ENCODE measurements around the gene IGSF21. TPM values are rescaled to one million over a fixed set of nuclear protein-coding genes. Genes with fewer than 3 reads are reported as not detected.

IGSF21 gene
- total RNA-seq, 4 donors from 2014 or later: 0.11 to 2.6 (median 0.69) TPM

GRCh38 chr1:18142969-18143368 is 35.4 kb downstream of the IGSF21 start:
- H3K4me1 ChIP-seq: no peaks in the 10 kb centered on the region
- no peak overlapping the region for H3K27ac ChIP-seq
- 73 to 81% methylated on average over 3 to 6 of the region's 8 CpGs for whole genome bisulfite sequencing, 2 donors
- no peaks in the 10 kb centered on the region for H3K9me3 ChIP-seq
- intact Hi-C loops (cut with DNase I): no loop called here
- H3K27me3 ChIP-seq: no peaks in the 10 kb centered on the region
- no peak overlapping the region for H3K4me3 ChIP-seq (replicated peaks in 1 of 3)
- TF ChIP-seq POLR2A (IDR thresholded peaks at IDR 0.05) (no peak), CTCF (IDR thresholded peaks at IDR 0.05) (no peak)
- no peaks in the 10 kb centered on the region for H3K36me3 ChIP-seq
- no peak for DNase-seq

- H3K27me3 ChIP-seq: no peaks in the 10 kb centered on the region
- DNase-seq: no peak
- peaks cover 0 to 2% of the 10 kb centered on the region in 2 donors for H3K4me1 ChIP-seq
- no peaks in the 10 kb centered on the region for H3K36me3 ChIP-seq
- intact Hi-C loops (cut with DNase I): no loop called here
- no peak overlapping the region for H3K27ac ChIP-seq
- no peak overlapping the region for H3K4me3 ChIP-seq (replicated peaks in 1 of 3)
- WGBS, 2 donors: 48 to 66% methylated on average over 6 of the region's 6 CpGs
- no peaks in the 10 kb centered on the region for H3K9me3 ChIP-seq
- TF ChIP-seq CTCF (IDR thresholded peaks at IDR 0.05) (no peak), POLR2A (IDR thresholded peaks at IDR 0.05) (no peak)
These were observed 36.5 kb downstream of the IGSF21 start for GRCh38 chr1:18144062-18144461.

DNA sequence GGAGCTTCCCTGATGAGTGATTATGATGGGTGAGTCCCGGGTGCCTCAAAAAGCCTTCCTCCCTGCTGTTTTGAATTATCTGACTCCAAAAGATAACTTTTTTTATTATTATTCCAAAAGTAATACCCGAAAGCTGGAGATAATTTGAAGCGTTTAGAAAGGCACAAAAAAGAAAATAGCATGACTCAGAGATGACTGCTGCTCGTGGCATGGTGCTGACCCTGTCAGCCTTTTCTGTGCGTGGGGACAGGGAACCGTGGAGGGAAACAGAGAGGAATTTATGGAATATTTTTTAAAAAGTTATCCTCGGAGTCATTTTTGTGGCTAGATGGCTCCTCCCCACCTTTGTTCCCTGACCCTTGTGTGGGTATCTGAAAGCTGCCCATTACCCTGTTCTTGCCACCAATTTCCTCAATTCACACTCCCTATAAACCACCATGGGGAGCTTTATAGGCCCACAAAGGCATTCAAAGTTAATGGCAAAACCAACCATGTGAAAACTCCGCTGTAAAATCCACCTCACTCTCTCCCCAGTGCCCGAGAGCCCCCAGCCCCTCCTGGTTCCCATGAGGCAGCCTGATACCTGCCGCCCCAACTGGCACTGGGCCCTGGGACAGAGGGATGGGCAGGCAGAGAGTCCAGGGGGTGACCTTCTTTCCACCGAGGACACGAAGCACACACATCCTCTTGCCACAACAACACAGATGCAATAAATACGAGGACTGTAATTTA is 37.5 kb downstream of the IGSF21 start:
- 67 to 70% methylated on average over 13 of the region's 13 CpGs for WGBS, 2 donors
- intact Hi-C loops (cut with DNase I): no loop called here
- no peak for TF ChIP-seq POLR2A (IDR thresholded peaks at IDR 0.05)
- TF ChIP-seq CTCF (IDR thresholded peaks at IDR 0.05): no peak
- Histone ChIP-seq H3K9me3 (no peaks in the 10 kb centered on the region), H3K4me1 (peaks cover 0 to 5% of the 10 kb centered on the region in 2 donors), H3K36me3 (no peaks in the 10 kb centered on the region), H3K27me3 (no peaks in the 10 kb centered on the region), H3K4me3 (replicated peaks in 1 of 3) (no peak overlapping the region), H3K27ac (no peak overlapping the region)
- DNase-seq: no peak

DNA sequence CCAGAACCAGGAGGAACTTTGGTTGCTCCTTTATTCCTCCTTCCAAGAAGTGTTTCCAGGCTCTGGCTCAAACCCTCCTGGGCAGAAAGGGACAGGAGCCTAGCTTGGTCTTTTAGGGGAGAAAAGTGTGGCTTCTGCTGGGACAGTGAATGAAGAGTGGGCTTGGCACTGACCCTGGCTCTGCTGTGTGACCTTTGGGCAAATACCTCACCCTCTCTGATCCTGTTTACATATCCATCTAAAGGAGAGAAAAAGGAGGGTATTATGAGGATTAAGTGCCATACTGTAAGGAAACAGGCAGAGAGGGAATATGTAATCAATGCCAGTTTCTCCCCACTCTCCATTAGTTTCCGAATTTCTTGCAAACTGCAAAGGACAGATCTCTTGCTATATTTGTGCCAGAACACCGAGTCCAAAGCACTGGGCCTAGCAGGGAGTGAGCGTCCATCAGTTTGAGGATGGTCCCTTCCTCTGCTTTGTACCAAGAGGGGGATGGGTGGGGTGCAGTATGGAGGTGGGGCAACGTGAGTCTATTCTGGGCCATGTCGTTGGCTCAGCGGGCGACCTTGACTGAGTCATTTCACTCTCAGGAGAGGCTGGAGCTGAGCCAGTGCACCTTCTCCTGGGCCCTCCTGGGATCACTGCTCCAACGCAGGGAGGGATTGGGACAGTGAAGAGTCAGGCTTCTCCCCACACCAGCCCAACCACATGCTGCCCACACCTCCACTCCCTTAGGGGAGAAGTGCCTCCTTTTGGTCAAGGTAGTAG is 38.4 kb downstream of the IGSF21 start:
- Histone ChIP-seq H3K36me3 (no peaks in the 10 kb centered on the region), H3K27me3 (no peaks in the 10 kb centered on the region), H3K4me1 (peaks cover 0 to 5% of the 10 kb centered on the region in 2 donors), H3K27ac (no peak overlapping the region), H3K4me3 (replicated peaks in 1 of 3) (no peak overlapping the region), H3K9me3 (no peaks in the 10 kb centered on the region)
- TF ChIP-seq POLR2A (IDR thresholded peaks at IDR 0.05): no peak
- no peak for TF ChIP-seq CTCF (IDR thresholded peaks at IDR 0.05)
- no peak for DNase-seq
- WGBS, 2 donors: 40 to 46% methylated on average over 8 of the region's 8 CpGs
- intact Hi-C loops (cut with DNase I): no loop called here

DNA sequence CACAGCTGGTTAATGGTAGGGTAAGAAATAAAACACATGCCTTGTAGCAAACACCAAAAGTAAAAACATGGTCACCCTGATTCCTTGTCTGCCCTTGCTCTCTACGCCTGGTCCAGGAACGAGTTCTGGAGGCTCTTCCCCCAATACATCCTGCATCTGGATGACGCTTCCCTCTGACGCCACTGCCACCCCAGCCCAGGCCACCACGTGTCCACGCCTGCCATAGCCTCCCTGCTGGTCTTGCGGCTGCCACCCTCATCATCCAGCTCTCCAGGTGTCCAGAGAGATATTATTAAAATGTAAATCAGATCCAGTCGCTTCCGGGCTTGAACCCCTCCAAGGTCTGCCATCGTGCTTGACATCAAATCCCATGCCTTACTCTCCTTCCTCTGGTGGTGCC is 39.3 kb downstream of the IGSF21 start:
- Histone ChIP-seq H3K36me3 (no peaks in the 10 kb centered on the region), H3K4me3 (replicated peaks in 1 of 3) (no peak overlapping the region), H3K9me3 (no peaks in the 10 kb centered on the region), H3K4me1 (peaks cover 0 to 5% of the 10 kb centered on the region in 2 donors), H3K27ac (no peak overlapping the region), H3K27me3 (no peaks in the 10 kb centered on the region)
- DNase-seq: no peak
- intact Hi-C loops (cut with DNase I): no loop called here
- WGBS, 2 donors: 80 to 87% methylated on average over 10 of the region's 10 CpGs
- TF ChIP-seq CTCF (IDR thresholded peaks at IDR 0.05) (no peak), POLR2A (IDR thresholded peaks at IDR 0.05) (no peak)

All from thyroid gland (tissue), 4 donors.